HepG2 (cell line): ENCODE data around the gene RASSF10. TPM values are rescaled to one million over a fixed set of nuclear protein-coding genes. Genes with fewer than 3 reads are reported as not detected.

Source experiments
- ATAC-seq: fragments of 200-7000 bp; cut with Tn5 transposase; 3 replicates; pipeline ENCODE4 v1.9.1; 2020; ENCODE audit warnings: mild to moderate bottlenecking, moderate library complexity
- BruUV-seq: library from RNA; stranded (reverse); fragments of 400-500 nt; replicated peaks from 2 replicates; lab custom pipeline; 2021; lab: Mats Ljungman, UMichigan
- CTCF ChIA-PET: fragments of 300-600 bp; formaldehyde crosslinking; extraction: SDS; loops from one replicate; lab custom pipeline; 2021; ENCODE audit warnings: low total read pairs, inconsistent platforms, low intra/inter-chr PET ratio; lab: Yijun Ruan, JAX
- POLR2A ChIA-PET: fragments of 350-600 bp; sonication (Branson Sonifier 250); formaldehyde crosslinking; loops from one replicate; lab custom pipeline; 2020; ENCODE audit warnings: antibody characterized with exemption, inconsistent platforms; lab: Yijun Ruan, JAX
- DNase-seq: peaks from one replicate; pipeline ENCODE4 v3.0.0-alpha.2; 2015; ENCODE audit warnings: low spot score
- FAIRE-seq: peaks from 3 replicates; lab custom pipeline; 2011; peaks lifted over from hg19 to GRCh38; lab: Jason Lieb, UNC
- H2AFZ ChIP-seq: one replicate; pipeline ENCODE4 v1.6.1; 2011; ENCODE audit warnings: low read length, inconsistent platforms
- H3K27ac ChIP-seq: fragments of 300-600 bp; 3 replicates; pipeline ENCODE4 v1.8.0; 2011; ENCODE audit warnings: mixed run types, mild to moderate bottlenecking, mixed read lengths, low read length, inconsistent platforms; ENCODE audit not compliant: insufficient read depth; ENCODE audit errors: extremely low read length
- H3K27me3 ChIP-seq, 2 experiments: fragments of 200-600 bp in 1 of 2; 2 replicates in 1 of 2; 3 replicates in 1 of 2; pipeline versions ENCODE4 v1.6.0 to v1.8.0; 2011; ENCODE audit warnings: low read length in 2 of 2, mild to moderate bottlenecking in 2 of 2, moderate library complexity in 2 of 2, inconsistent platforms in 1 of 2; ENCODE audit not compliant: insufficient read depth in 2 of 2, control insufficient read depth in 1 of 2
- H3K36me3 ChIP-seq, 2 experiments: fragments of 200-600 bp in 1 of 2; replicated peaks in 1 of 2; 2 replicates in 1 of 2; 3 replicates in 1 of 2; pipeline versions ENCODE4 v1.5.1 to v1.8.0; 2011; ENCODE audit warnings: low read length in 2 of 2, inconsistent platforms in 1 of 2; ENCODE audit not compliant: insufficient read depth in 2 of 2, control insufficient read depth in 1 of 2
- H3K4me1 ChIP-seq: 2 replicates; pipeline ENCODE4 v1.5.1; 2012; ENCODE audit warnings: low read length, inconsistent platforms; ENCODE audit not compliant: insufficient read depth
- H3K4me2 ChIP-seq: 2 replicates; pipeline ENCODE4 v1.6.0; 2011; ENCODE audit warnings: low read depth, low read length, inconsistent platforms
- H3K4me3 ChIP-seq, 3 experiments: fragments of 200-600 bp in 1 of 3; sonication (generic), shearing (Covaris generic) in 1 of 3; replicated peaks in 1 of 3; 2 replicates each; pipeline ENCODE4 v1.5.1; 2011 to 2016; ENCODE audit warnings: low read length in 3 of 3, inconsistent platforms in 2 of 3, low read depth in 2 of 3, mild to moderate bottlenecking in 2 of 3, control low read depth in 1 of 3, mixed read lengths in 1 of 3; ENCODE audit not compliant: insufficient read depth in 1 of 3
- H3K79me2 ChIP-seq: one replicate; pipeline ENCODE4 v1.6.1; 2011; ENCODE audit warnings: low read length, inconsistent platforms; ENCODE audit not compliant: insufficient read depth
- H3K9ac ChIP-seq: 2 replicates; pipeline ENCODE4 v1.6.0; 2011; ENCODE audit warnings: mild to moderate bottlenecking, low read depth, low read length, inconsistent platforms; ENCODE audit not compliant: insufficient read depth
- H3K9me3 ChIP-seq: 2 replicates; pipeline ENCODE4 v1.5.1; 2012; ENCODE audit warnings: mild to moderate bottlenecking, low read length
- H4K20me1 ChIP-seq: 2 replicates; pipeline ENCODE4 v1.6.0; 2011; ENCODE audit warnings: inconsistent platforms, mild to moderate bottlenecking, low read length, moderate library complexity; ENCODE audit not compliant: insufficient read depth
- CHD2 ChIP-seq: IDR thresholded peaks from 2 replicates; pipeline ENCODE4 v1.6.1; 2011; ENCODE audit warnings: low read depth, low read length, improper control_type of control experiment
- HNRNPK ChIP-seq: fragments of 200-400 bp; formaldehyde crosslinking; IDR thresholded peaks from 2 replicates; pipeline ENCODE4 v1.6.1; 2018; ENCODE audit warnings: low read length, low read depth, moderate library complexity, mild to moderate bottlenecking; ENCODE audit not compliant: poor library complexity, severe bottlenecking
- NFYC ChIP-seq: IDR thresholded peaks from 2 replicates; pipeline ENCODE4 v1.6.1; 2016; ENCODE audit warnings: missing genetic modification reagents, missing compliant biosample characterization
- NR2F6 ChIP-seq, 2 experiments: IDR thresholded peaks; 2 replicates each; pipeline ENCODE4 v1.6.1; 2016; ENCODE audit warnings: antibody characterized with exemption in 1 of 2, mild to moderate bottlenecking in 1 of 2
- RBAK ChIP-seq: sonication (generic); formaldehyde crosslinking; IDR thresholded peaks from 2 replicates; pipeline ENCODE4 v1.5.1; 2020; ENCODE audit warnings: mild to moderate bottlenecking, missing genetic modification reagents
- SSRP1 ChIP-seq: IDR thresholded peaks from 2 replicates; pipeline ENCODE4 v1.6.1; 2016; ENCODE audit warnings: control low read depth
- ZNF460 ChIP-seq: sonication (generic); formaldehyde crosslinking; IDR thresholded peaks from 2 replicates; pipeline ENCODE4 v1.5.1; 2020; ENCODE audit warnings: missing genetic modification reagents, mild to moderate bottlenecking, borderline replicate concordance
- ZNF83 ChIP-seq: sonication (generic); formaldehyde crosslinking; IDR thresholded peaks from 2 replicates; pipeline ENCODE4 v1.4.0; 2020; ENCODE audit warnings: missing genetic modification reagents, mild to moderate bottlenecking, borderline replicate concordance
- WGBS: methylation state at CpG from one replicate; pipeline ENCODE4 v1.1.6; 2017; ENCODE audit warnings: low lambda C conversion rate; 5-methylcytosine and 5-hydroxymethylcytosine counted together
- in situ Hi-C: cut with HindIII; loops from 2 replicates; pipeline ENCODE4 v1.10.0; 2017; ENCODE audit warnings: low pct_unique_long_range_greater_than_20kb; ENCODE audit not compliant: extremely low pct_ligation_motif_present
- intact Hi-C: fragments of 100-400 bp; cut with micrococcal nuclease; formaldehyde crosslinking; loops from one replicate; pipeline ENCODE4 v1.10.0; 2022; ENCODE audit not compliant: unreplicated experiment
- polyA plus RNA-seq, 8 experiments: library from polyadenylated mRNA; depleted of rRNA in 3 of 8; stranded (reverse) in 7 of 8; unstranded in 1 of 8; fragments of >200 nt; fragmentation: Illumina TruSeq in 4 of 8; extraction: Trizol in 4 of 8; gene quantifications; 2 replicates each; pipeline versions ENCODE4 v1.2.1 to v1.2.3, GENCODE V29; 2011 to 2016; ENCODE audit warnings: low read depth in 4 of 8, missing spikeins in 1 of 8, mixed read lengths in 1 of 8; ENCODE audit not compliant: insufficient read depth in 1 of 8
- total RNA-seq, 5 experiments: library from RNA; depleted of rRNA; stranded (reverse); fragments of >200 nt; fragmentation: Illumina TruSeq; extraction: Trizol; gene quantifications; 2 replicates each; pipeline ENCODE4 v1.2.3, GENCODE V29; 2016; ENCODE audit warnings: low read depth in 1 of 5

The RASSF10 gene
- total and polyA plus RNA-seq, 2 of the 13 experiments (the other 11 are each of a cell fraction or from before 2014, with no cell fraction given), result not detected

- TF ChIP-seq ZNF83 (CRISPR knock-in tag) (no peak), ZNF460 (CRISPR knock-in tag) (no peak), HNRNPK (no peak), RBAK (CRISPR knock-in tag) (no peak), NR2F6 (IDR thresholded peaks at IDR 0.05) (no peak), NR2F6 (CRISPR knock-in tag; IDR thresholded peaks at IDR 0.05) (no peak), SSRP1 (CRISPR knock-in tag) (no peak)
- no TSS peak for BruUV-seq
Measured at GRCh38 chr11:12986194-12986898, 22.8 kb upstream of the RASSF10 start.

GRCh38 chr11:12989428-12990161, 19.5 kb upstream of the RASSF10 start:
- no peak for DNase-seq
- Histone ChIP-seq H3K4me1 (no peaks in the 10 kb centered on the region), H3K79me2 (no peaks in the 10 kb centered on the region), H4K20me1 (no peaks in the 10 kb centered on the region), H2AFZ (no peak overlapping the region), H3K9me3 (no peaks in the 10 kb centered on the region), H3K27ac (no peak overlapping the region), H3K36me3 (no peaks in the 10 kb centered on the region), H3K4me2 (no peak overlapping the region)
- POLR2A ChIA-PET, result no interaction called here
- FAIRE-seq, result no peak
- no peak for ATAC-seq
- TF ChIP-seq CHD2 (peak; percentile 80), NFYC (CRISPR knock-in tag) (no peak)
- TF ChIP-seq, all 625 proteins: peak for 1
- BruUV-seq, result no TSS peak
- Histone ChIP-seq H3K27me3 (no peaks in the 10 kb centered on the region), H3K4me3 (no peak overlapping the region), H3K9ac (no peak overlapping the region)
- in situ Hi-C loops, result no loop called here
- 65% methylated on average over 12 of the region's 13 CpGs for WGBS
- intact Hi-C loops, result no loop called here
- CTCF ChIA-PET, result no interaction called here

More at GRCh38 chr11:12986194-12986898, 22.8 kb upstream of the RASSF10 start:
- H3K27ac ChIP-seq, result no peak overlapping the region
- 80% methylated on average over 8 of the region's 8 CpGs for WGBS
- FAIRE-seq (no peak), ATAC-seq (no peak), DNase-seq (no peak)
- H3K36me3 ChIP-seq, result no peaks in the 10 kb centered on the region
- H3K79me2 ChIP-seq, result no peaks in the 10 kb centered on the region
- H3K9ac ChIP-seq, result no peak overlapping the region
- no peak overlapping the region for H3K4me2 ChIP-seq
- no peaks in the 10 kb centered on the region for H4K20me1 ChIP-seq
- in situ Hi-C loops (no loop called here), intact Hi-C loops (no loop called here)
- H3K4me3 ChIP-seq, result no peak overlapping the region
- no peaks in the 10 kb centered on the region for H3K27me3 ChIP-seq
- ChIA-PET CTCF (no interaction called here), POLR2A (no interaction called here)
- peaks cover 17% of the 10 kb centered on the region for H3K4me1 ChIP-seq
- H2AFZ ChIP-seq, result no peak overlapping the region
- H3K9me3 ChIP-seq, result no peaks in the 10 kb centered on the region
